ENCODE results near the gene ZNF479. TPM values are rescaled to one million over a fixed set of nuclear protein-coding genes. Genes with fewer than 3 reads are reported as not detected.

ZNF479 gene
- total RNA-seq (ENCODE audit: low replicate concordance): not detected in 2 replicates

GRCh38 chr7:57132336-57132735 lies at the start of gene ZNF479:
ZNF479 (minus strand) TSS chr7:57132436; CDS start chr7:57132324, 112 bp downstream.

All from smooth muscle cell of the coronary artery (primary cell).